ENCODE data around the gene C5orf34.
"Not testable (repeated sequence)": the region's sequence is repeated elsewhere in the genome, so short reads cannot be mapped to it uniquely, and the experiment has no call there.

C5orf34 gene

DNA sequence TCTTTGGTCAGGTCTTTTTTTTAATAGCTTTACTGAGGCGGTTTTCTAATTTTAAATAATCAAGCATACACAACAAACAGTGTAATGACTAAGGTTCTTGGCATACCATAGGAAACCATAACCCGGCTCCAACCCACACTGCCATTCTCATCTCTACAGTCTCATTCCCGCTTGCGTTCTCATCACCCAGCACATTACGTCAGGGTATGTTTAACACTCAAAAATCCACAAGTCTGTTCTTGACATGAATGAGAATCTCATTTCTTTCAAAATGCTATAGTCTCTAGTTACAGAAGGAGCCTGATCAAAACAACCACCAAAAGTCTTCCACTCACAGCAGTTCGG lies 505 bp downstream of the C5orf34 start:
- DNase-seq, result peak; percentile 55

DNA sequence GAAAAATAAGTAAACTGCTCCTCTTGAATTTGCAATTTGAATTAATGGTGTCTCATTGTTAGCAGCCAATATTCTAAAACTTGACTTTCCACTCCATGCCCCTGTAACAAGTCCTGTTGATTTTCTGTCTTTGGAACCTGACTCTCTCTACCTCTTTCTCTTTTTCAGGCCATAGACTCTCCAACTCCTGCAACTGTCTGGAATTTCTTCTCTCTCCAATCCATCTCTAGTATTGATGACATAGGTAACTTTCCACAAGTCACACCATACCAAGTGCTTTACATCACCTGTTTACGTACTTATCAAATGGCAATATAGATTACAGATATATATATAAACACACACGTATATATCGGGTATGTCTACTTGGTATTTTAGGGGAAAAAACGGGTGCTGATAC lies 923 bp downstream of the C5orf34 start:
- no peak for DNase-seq

DNA sequence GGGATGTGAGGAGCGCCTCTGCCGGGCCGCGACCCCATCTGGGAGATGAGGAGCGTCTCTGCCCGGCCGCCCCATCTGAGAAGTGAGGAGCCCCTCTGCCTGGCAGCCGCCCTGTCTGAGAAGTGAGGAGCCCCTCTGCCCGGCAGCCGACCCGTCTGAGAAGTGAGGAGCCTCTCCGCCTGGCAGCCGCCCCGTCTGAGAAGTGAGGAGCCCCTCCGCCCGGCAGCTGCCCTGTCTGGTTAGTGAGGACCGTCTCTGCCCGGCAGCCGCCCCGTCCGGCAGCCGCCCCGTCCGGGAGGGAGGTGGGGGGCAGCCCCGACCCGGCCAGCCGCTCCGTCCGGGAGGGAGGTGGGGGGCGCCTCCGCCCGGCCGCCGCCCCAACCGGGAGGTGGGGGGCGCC lies 3.9 kb downstream of the C5orf34 start:
- not testable (repeated sequence) for DNase-seq

DNA sequence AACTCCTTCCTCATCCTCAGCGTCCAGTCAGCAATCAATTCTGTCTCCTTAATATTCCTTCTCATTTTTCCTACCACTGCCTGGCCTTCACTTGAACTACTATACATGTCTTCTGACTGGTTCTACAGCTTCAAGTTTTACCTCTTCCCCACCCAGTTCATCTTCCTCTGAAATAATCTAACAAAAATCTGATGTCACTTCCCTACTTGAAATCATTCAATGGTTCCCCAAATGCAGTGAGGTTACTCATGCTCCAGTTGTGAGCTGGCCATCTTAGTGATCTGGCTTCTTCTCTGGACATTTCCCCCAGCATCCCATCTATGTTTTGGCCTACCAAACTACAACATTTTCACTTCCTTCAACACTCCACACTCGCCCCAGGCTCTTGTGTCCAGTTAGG lies 16.4 kb downstream of the C5orf34 start:
- DNase-seq, result no peak

DNA sequence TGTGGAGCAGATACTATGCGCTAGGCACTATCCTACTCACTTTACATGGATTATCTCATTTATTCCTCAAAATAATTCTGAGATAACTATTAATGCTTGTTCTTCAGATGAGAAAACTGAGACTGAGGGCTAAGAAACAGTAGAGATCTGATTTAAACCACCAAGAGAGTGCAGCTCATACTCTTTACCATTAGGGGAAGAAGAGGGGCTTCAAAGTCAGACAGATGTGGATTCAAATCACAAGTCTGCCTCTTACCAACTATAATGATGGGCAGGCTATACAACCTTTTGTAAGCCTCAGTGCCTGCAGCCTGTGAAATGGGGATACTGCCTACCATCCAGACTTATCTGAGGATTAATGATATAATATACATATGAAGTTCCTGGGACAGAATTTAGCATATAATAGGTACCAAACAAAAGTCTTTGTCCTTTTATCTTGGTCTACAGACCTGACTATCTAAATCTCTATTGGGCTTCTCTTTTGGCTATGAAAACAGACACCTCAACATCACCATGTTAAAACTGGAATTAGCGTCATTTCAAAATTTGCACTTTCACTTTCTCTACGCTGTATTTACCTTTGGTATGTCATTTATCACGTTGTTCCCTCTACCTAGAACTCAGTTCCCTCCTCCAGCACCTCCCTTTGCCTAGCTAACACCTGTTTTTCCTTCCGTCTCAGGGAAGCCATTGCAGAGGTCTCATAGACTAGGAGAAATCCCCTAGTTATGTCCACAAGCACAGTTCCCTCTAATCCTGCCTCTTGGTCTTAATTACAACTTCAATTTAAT lies 17.4 kb downstream of the C5orf34 start:
- DNase-seq, result no peak

DNA sequence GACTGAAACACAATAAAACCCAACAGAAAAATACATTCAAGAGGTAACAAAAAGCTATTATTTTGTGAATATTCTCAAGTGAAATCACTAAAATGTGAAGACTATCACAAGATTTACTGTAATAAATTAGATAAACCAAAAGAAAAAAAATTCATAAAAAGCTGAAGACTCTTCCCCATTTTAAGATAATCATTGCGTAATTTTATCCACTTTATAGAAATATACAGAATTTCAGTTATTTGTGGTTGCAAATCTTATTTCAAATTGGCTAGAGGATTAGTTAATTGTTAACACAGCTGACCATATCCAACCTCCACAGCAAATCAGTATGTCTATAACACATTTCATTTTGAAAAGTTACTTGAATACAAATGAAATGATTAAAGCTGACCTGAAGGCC lies 23.6 kb downstream of the C5orf34 start:
- no peak for DNase-seq

- DNase-seq, result peak; percentile 12
These were observed 28.6 kb downstream of the C5orf34 start for GRCh38 chr5:43486353-43486752.

DNA sequence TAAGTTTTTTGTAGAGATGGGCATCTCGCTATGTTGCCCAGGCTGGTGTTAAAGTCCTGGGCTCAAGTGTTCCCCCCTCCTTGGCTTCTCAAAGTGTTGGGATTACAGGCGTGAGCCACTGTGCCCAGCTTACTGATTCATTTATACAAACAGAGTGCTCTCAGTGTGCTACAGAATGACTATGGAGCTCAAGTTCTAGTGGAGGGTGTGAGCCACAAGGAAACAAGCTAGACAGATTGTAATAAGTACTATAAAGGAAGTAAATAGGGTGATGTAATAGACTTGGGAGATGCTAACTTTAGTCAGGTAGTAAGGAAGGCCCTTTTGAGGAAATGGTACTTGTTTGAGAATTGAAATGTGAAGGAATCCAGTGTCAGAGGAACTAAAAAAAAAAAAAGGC lies 29.5 kb downstream of the C5orf34 start:
- DNase-seq, result peak; percentile 13

DNA sequence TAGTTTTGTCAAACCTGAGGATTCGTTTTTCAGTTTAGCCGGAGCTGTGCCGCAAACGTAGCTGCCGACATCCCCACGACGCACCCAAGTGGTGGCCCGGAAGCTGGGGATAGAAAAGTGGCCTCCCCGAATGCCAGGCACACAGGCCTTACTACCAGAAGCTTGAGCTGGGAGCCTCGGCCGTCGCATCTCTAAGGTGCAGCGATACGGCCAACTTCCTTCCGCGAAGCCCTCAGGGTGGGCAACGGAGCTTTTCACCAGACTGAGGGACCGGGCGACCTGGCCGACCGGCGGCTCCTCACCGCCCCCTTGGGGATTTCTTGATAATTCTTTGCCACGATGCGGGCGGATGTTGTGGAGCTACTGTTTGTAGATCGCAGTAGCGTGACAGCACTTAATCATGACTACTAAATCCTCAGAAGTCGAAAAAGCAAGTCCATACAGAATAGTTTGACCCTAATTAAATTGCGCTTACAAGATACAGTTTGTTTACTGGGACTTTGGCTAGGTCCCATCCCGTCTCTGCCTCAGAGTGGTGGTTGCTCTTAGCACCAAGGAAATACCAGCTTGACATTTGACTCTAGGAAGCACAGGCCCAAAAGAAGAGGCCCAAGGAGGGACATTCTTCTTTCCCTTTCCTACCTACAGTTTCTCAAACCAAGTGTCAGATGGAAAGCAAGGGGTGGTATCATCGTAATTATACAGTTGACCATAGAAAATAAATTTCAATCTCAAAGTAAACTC lies 30.7 kb downstream of the C5orf34 start:
- peak; percentile 89 for DNase-seq

DNA sequence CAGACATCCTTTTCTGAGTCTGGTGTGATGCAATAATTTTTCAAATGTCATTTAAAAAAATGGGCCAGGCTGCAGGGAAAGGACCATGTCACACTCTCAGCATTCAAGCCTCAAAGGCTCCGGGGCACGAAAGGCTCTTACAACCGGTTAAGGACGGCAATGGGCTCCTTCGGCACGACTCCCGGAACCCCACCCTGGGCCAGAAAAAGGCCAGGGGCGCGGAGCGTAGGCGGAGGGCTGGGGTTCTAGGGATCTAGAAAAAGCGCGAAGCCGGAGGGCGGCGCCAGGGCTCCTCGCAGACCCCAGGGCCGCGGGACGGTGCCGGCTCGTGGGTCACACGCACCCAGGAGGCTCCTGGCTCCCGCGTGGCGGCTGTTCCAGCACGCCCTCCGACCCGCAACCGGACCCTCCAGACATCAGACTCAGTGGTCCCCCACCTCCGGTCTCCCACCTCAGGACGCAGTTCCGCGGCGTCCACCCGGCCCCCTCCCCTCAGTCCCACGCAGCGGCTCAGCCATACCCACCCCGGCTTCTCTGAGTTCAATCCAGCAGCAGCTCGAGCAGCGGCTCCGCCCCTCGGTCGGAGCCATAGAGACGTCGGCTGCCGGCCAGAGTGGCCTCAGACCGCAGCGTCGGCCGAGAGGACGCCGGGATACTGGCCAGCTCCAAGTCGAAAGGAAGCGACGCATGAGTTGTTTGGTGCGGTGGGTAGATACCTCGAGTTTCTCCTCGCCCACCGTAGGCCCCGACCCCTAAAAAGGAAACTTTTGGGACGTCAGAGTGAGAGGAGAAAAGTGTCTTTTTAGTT lies 31.4 kb downstream of the C5orf34 start, which contains the start of gene TMEM267:
Gene TMEM267, minus strand, starts transcription at position 568 of the 808 bp plus-strand sequence. CDS start 29,896 bp downstream, outside the sequence.
- peak; percentile 87 for DNase-seq

GRCh38 chr5:43482490-43483297 lies 32.3 kb downstream of the C5orf34 start:
- no peak for DNase-seq

DNA sequence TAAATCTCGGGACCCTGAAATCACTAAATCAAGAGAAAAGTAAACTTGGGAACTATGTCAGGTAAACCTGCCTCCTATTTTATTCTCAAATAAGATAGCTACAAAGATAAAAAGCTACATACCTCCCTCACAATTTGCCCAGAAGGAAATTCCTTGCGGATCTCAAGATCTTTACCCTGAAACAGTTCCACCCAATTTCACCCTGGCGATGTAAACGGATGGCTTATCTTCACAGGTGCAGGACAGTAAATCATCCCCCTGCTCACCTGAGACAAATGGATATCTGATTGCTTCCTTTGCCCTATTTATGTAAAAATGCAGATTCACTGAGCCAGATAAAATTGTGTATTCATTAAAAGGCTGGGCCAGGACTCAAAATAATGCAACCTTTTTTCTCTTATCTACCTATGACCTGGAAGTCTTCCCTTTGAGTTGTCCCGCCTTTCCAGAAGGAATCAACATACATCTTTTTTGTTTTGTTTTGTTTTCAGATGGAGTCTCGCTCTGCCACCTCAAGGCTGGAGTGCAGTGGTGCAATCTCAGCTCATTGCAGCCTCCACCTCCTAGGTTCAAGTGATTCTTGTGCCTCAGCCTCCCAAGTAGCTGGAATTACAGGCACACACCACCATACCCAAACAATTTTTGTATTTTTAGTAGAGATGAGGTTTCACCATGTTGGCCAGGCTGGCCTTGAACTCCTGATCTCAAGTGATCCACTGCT lies 45.1 kb downstream of the C5orf34 start:
- no peak for DNase-seq

GRCh38 chr5:43467100-43467499 lies 47.8 kb downstream of the C5orf34 start:
- DNase-seq, result no peak

DNA sequence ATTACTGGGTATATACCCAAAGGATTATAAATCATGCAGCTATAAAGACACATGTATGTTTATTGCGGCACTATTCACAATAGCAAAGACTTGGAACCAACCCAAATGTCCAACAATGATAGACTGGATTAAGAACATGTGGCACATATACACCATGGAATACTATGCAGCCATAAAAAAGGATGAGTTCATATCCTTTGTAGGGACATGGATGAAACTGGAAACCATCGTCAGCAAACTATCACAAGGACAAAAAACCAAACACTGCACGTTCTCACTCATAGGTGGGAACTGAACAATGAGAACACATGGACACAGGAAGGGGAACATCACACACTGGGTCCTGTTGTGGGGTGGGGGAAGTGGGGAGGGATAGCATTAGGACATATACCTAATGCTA lies 49.5 kb downstream of the C5orf34 start:
- not testable (repeated sequence) for DNase-seq

- DNase-seq, result no peak
These were observed 53.9 kb downstream of the C5orf34 start for GRCh38 chr5:43461066-43461465.

GRCh38 chr5:43456556-43456955 lies 58.4 kb downstream of the C5orf34 start:
- DNase-seq, result no peak

GRCh38 chr5:43441575-43441974 lies 73.4 kb downstream of the C5orf34 start:
- not testable (repeated sequence) for DNase-seq

GRCh38 chr5:43437062-43437660 lies 77.8 kb downstream of the C5orf34 start:
- DNase-seq, result no peak

All from stimulated activated CD4-positive, alpha-beta T cell treated with anti-CD3 and anti-CD28 coated beads, Interleukin-1b, Interleukin-23, amount 100 ng/mL, for 48 hours (primary cell).